GM11168 (cell line): ENCODE measurements around the gene RPTOR.

Experiments
- in situ Hi-C: fragments of 300-500 bp; cut with MboI; formaldehyde crosslinking; loops from one replicate; pipeline ENCODE4 v1.12.0; 2022; ENCODE audit warnings: low sequenced_read_pairs; ENCODE audit not compliant: unreplicated experiment

RPTOR gene

DNA sequence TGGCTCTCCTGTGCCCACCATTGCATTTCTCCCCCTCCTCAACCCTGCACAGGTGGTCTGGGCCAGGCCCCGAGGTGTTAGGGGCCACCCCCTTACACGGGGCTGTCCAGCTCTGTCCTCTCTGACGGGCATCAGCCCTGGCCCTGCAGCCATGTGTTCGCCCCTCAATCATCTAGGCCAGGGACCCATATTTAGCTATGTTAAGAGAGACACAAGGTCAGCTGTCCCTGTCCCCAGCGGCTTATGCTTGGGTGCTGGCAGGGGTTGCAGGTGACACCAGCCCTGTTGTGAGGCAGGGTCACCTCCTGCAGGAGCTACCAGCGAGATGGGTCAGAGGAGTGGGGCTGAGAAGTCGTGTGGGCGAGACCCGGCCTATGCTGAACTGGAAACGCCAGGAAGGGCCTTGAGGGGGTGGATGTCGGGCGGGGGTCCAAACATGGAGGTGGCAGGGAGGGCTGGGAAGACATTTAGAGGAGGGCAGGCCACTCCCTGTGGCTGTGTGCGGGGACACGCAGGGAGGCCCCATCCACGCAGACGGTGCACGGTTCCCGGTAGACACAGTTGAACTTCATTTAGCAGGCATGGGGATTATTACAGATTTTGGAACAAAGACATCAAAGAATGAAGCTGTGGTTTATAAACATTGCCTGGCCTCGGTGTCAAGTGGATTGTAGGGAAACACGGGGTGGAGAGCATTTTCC, 313.8 kb downstream of the RPTOR start:
- in situ Hi-C loops: no loop called here

DNA sequence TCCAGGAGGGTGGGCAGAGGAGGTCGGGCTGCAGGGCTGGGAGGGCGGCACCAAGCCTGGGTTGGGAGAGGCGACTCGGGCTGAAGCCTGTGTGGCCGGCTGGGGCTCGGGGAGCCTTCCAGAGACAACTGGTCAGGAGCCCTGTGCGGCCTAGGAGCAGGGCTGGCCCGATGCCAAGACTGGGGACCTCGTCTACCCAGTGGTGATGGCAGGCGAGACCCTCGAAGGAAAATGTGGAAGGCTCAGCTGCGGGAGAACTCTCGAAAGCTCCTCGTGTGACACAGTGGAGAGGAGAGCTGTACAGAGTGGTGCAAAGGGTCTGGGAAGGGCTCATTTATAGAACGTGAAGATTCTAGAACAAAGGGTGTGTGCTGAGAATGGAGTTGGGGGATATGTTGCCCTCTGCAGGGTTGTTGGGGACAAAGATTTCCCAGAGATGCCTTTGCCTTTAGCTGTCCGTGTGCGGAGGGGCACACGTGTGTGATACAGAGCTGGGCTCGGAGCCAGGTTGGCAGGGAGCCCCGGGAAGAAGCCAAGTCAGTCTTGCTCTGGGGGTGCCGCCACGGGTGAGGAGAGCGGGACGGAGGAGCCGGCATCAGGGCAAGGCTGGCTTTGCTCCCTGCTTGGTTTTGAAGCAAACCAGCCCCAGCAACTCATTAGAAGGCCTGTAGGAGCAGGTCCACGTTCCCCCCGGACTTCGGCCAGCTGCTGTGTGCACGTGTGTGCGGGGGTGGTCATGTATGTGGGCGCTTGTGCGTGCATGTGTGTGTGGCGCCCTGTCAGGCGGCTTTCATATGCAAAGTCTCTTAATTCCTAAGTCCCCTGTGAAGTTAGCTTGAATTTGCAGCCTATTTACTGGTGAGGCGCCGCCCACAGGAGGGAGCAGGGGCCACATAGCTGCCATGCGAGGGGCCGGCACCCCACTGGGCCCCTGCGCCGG, 314.6 kb downstream of the RPTOR start:
- in situ Hi-C loops: no loop called here

DNA sequence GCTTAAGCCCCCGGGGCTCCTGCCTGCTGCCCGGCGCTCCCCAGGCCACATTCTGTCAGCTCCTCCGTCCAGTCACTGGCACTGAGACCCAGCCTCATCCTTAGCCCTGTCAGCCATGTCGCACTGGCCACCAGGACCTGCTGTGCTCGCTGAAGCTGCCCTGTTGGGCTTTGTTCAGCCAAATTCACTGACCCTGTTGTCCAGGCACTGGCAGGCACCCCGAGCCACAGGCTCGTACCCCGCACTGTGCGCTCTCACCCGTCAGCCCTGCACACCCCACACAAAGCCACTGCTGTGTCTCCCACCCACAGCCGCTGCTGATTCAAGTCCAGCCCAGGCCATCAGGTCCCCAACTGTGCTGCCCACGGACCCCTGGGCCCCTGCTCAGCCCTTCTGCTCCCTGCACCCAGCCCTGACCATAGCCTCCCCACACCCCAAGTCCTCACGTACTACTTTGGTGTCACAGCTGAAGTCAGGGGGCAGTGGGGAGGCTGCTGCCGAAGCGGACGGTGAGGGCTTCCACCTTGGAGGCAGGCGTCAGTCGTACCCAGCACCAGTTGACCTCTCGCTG, 315.5 kb downstream of the RPTOR start:
- in situ Hi-C loops: no loop called here

DNA sequence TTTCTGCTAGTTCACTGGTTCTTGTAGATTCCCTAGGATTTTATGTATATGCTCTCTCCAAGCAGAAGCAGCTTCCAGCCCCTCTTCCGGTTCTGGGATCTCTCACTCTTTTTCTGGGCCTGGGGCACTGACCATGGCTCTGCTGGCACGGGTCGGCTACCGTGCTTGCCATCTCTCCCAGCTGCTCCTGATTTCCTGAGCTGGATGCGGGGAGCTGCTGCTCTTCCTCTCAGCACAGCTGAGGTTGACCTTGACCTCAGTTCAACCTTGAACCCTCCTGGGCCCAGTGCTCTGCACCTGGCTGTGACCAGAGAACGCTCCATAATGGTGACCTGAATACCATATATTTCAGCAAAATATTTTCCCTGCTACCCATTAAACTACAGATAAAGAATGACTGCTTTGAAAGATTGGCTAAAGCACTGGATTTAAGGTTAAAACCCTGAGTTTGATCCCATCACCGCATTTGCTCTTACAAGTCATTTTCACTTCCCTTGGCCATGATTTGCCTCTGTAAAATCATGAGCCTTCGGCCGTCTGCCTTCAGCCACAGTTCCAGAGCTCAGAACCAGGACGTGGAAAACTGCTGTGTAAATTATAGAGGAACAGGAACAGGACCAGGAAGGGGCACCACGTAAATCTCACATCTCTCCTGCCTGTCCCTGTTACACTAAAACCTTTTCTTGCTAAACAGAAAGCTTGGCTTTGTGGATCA, 316.2 kb downstream of the RPTOR start:
- in situ Hi-C loops: no loop called here

DNA sequence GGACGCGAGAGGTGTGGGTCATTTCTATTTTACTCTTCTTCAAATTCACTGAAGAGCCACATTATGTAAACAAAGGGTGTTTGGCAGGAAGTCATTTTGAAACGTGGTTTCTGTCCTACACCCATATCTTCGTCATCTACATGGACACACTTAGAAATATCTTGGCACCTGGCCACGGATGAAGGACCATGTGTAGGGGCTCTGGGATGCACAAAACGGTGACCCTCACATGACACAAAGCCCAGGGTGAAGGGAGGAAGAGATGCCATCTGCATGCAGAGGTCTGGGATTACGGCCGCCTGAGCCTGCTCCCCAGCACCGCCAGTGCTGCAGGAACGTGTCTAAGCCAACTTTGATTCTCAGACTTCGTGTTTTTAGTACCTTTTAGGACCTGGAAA, 316.8 kb downstream of the RPTOR start:
- in situ Hi-C loops: no loop called here

DNA sequence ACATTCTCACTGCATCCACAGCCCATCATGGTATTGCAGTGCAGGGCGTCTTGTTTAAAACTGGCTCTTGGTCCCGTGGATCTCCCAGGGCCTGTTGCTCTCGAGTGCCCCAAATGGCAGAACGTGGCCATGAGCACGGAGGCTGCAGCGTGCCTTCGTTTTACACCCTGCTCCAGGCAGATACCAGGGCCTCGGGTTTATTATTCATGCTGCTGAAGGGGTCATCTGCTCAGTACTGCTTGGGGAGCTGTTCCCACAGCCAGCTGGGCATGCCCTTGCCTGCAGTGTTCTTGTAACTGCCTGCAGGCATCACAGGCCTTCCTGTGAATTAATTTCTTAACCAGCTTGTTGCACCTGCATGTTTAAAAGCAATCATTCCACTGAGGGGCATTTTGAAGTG, 317.3 kb downstream of the RPTOR start:
- in situ Hi-C loops: no loop called here

DNA sequence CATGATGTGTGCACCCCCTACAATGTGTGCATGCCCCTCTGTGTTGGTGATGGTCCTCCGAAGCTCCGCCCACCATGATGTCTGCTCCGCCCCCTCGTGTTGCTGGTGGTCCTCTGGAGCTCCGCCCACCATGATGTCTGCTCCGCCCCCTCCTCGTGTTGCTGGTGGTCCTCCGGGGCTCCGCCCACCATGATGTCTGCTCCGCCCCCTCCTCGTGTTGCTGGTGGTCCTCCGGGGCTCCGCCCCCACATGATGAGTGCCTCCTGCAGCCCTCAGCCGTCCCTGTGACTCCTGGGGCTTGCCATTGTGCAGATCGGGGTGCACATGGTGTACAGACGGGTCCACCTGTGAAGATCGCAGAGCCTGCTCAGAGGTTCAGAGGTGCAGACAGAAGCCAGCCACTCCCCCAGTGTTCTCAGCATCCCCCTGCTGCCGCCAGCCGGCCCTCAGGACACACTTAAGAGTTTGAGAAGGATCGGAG, 317.9 kb downstream of the RPTOR start:
- in situ Hi-C loops: no loop called here

DNA sequence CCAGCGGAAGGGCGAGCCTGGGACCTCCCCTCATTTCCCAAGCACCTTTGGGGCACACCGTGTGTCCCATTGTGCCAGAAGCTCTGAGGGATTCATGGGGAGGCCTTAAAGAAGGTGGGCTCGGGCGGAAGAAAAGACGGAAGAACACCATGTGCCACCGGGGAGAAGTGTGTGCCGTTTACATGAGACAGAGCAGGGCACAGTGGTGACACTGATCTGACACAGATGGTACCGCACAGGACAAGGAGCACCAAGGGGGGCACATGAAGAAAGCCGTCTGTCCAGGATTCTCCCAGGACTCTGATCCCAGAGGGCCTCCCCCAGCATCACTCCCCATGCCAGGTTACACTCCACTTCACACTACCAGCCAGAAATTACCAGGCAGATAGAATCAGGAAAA, 318.3 kb downstream of the RPTOR start:
- in situ Hi-C loops: no loop called here

DNA sequence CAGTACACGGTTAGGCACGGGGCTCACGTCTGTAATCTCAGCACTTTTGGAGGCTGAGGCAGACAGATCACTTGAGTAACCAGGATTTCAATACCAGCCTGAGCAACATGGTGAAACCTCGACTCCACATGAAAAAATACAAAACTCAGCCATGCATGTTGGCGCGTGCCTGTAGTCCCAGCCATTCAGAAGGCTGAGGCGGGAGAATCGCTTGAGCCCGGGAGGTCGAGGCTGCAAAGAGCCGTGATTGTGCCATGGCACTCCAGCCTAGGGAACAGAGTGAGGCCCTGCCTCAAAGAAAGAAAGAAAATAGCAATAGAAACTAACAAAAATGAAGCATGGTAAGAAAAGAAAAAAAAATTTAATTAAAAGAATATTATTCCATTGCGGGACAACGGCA, 319.0 kb downstream of the RPTOR start:
- in situ Hi-C loops: no loop called here

DNA sequence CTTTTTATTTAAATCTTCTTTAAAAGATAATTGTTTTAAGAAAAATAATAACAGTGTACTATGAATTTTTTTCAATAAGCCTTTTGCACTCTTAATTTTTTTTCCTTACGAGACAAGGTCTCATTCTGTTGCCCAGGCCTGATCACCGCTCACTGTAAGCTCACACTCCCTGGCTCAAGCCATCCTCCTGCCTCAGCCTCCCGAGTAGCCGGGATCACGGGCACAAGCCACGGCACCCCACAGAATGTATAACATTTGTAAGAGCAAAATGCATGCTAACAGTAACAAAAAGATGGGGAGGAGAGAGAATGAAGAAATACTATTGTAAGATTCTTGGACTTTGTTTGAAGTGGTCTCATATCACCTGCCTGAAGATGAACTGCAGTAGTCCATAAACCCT, 320.1 kb downstream of the RPTOR start:
- in situ Hi-C loops: no loop called here

DNA sequence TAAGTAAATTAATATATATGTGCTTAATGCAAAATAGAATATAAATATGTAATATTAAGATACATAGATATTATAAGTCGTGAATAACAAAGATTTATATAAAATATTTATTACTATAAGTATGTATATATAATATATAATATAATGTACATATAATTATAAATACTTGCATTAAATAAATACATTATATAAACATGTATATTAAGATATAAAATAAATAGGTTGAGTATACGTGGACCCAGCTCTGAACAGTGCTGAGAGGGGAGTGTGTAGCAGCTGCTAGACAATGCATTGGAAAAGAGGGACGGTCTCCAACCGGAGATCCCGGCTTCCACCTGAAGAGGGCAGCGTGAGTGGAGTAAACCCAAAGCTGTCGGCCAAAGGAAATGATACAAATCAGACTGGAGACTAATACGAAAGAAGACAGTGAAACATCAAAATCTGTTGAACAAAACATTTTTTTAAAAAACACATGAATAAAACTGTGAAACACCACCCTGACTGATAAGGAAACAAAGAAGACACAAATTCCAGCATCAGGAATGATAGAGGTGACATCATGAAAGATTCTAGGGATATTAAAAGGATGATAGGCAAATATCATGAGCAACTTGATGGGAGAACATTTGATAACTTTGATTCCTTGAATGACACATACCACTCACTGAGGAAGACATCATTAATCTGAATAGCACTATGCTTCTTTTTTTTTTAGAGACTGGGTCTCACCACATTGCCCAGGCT, 321.6 kb downstream of the RPTOR start:
- in situ Hi-C loops: no loop called here

DNA sequence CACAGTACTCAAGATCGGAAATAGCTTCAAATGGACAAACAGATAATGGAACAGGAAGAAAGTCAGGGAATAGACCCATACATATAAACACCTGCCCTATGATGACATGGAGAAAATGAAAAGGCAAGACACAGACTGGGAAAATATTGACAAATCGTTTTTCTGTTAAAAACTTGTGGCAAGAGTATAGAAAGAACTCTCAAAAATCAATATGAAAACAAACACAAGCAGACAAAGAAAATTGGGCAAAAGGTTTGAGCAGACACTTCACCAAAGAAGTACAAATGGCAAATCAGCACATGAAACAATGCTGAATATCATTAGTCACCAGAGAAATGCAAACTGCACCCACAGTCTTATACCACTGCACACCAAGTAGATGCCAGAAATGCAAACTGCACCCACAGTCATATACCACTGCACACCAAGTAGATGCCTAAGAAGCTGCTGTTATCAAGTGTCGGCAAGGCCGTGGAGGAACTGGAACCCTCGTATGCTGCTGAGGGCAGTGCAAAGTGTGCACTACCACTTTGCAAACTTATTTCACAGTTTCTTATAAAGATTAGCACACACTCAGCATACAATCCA, 323.5 kb downstream of the RPTOR start:
- in situ Hi-C loops: no loop called here

DNA sequence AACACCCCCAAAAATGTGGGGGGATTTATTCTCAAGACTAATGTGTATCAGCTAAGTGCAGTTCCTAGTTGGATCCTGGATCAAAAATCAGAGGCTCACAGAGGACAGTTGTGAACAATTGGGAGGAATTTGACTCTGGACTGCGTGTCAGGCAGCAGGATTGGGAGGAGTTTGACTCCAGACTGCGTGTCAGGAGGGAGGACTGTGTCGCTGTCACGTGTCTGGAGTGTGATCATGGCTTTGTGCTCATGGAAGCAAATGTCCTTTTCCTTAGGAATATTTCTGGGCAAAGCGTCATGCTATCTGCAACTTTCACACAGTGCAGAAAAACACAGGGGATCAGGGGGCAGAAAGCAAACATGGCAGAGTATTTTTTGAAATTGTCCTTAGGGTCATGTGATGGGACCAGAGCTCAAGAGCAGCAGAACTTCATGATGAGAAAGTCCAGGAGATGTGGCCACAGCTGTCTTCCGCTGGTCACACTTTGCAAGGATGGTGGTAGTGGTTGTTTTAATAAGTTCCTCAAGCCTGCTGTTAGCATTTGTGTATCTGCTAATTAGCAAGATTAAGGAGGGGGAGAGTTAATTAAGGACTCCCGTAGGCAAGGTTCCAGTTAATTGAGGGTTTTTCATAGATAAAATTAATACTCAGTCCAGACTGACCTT, 325.0 kb downstream of the RPTOR start:
- in situ Hi-C loops: no loop called here

DNA sequence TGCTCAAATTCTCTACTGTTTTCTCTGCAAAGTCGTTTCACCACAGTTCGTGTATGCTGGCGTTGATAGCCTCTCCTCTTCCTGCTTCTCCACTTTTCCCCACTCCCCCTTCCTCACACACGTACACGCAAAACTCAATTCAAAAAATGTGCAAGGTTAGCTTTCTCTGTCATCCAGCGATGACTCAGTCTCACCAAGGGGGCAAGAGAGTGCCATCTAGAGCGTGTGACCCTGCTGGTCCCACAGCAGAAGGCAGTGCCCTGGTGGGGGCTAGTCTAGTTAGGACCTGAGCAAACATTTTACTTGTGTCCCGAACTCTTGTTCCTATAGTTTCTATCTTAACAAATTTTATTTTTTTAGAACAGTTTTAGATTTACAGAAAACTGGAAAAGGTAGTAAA, 325.8 kb downstream of the RPTOR start:
- in situ Hi-C loops: no loop called here

DNA sequence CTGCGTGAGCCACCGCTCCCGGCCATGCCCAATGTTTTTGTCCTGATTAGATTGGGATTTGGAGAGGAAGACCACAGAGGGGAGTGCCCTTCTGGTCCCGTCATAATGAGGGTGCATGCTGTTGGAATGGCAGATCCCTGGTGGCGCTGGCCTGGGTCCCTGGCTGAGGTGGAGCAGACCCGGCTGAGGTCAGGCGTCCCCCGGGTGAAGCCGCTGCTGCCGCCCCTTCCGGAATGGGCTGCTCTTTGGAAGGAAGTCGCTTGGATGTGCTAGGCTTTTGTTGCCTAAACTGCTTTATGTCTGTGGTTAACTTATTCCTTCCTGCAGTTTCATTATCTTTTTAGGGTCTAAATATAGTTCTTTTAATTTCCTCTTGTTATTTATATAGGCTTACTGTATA, 326.7 kb downstream of the RPTOR start:
- in situ Hi-C loops: no loop called here

DNA sequence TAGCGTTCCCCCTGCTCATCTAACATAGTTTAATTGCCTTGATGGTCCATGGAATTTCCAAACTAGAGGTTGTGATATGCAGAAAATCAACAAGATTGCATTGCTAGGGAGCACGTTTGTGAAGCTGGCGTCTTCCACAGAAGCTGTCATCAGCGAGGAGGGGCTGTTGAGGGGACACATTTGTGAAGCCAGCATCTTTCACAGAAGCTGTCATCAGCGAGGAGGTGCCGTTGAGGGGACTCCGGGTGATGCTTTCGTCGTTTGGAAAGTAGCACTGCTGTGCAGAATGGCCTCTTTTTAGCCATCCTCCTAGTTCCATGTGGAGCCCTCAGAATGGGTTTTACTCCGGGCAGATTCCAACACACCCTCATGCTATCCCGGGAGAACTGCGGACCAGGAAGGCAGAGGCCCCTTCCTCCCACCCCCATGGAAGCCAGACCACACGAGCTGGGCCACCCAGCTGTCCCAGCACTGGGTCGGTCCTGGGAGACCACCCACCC, 327.4 kb downstream of the RPTOR start:
- in situ Hi-C loops: no loop called here

DNA sequence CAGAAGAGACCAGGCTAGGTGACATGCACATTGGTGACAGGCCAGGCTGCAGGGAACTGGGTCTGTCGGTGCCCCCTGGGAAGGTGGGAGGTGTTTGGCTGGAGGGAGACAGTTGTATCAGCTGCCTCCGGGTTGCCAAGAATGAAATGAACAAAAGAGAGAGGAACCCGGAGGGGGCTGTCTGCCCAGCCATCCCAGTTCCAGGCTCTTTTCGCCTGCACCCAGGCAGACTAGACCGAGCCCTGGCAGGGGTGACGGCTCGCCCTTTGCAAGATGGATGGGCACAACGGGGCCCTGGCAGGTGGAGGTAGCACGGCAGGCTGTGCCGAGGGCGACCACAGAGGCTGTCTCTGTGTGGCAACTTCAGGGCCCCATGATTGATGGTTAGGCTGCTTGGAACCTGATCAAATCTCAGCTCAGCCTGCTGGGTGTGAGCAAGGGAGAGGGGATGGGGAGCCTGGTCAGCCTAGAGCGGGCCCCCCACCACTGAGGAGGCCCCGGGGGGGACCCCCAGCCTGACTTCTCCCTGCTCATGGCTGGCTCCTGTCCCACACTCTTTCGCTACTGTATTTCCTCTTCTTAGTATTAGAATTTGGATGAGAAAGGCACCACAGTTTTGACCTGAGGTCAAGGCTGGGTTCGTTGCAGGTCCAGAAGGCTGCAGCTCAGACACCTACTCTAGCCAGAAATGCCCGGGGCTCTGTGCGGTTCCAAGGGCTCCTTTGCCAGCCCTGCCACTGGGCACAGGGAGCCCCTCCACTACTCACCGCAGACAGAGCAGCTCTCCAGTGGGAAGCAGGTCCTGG, 328.1 kb downstream of the RPTOR start:
- in situ Hi-C loops: no loop called here
